Measurements from ENCODE around the gene PCDH9.

Gene PCDH9

DNA sequence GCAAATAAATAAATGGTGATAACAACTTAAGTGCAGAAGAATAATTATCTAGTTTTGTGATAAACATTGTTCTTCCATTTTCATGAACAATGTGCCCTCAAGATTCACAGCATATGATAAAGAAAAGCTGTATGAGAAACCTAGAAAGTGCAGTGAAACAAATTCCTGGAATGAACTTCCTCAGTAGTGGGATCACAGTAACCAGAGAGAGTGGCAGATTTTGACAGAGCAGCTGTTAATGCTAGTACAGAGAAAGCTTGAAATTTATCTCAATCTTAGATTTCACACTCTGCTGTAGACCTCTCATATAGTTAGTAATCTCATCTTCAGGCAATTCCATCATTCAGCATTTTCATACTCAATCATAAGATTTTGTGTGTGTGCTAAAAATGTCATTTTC, 664.9 kb downstream of the PCDH9 start:
- TF ChIP-seq, protein P1, sequence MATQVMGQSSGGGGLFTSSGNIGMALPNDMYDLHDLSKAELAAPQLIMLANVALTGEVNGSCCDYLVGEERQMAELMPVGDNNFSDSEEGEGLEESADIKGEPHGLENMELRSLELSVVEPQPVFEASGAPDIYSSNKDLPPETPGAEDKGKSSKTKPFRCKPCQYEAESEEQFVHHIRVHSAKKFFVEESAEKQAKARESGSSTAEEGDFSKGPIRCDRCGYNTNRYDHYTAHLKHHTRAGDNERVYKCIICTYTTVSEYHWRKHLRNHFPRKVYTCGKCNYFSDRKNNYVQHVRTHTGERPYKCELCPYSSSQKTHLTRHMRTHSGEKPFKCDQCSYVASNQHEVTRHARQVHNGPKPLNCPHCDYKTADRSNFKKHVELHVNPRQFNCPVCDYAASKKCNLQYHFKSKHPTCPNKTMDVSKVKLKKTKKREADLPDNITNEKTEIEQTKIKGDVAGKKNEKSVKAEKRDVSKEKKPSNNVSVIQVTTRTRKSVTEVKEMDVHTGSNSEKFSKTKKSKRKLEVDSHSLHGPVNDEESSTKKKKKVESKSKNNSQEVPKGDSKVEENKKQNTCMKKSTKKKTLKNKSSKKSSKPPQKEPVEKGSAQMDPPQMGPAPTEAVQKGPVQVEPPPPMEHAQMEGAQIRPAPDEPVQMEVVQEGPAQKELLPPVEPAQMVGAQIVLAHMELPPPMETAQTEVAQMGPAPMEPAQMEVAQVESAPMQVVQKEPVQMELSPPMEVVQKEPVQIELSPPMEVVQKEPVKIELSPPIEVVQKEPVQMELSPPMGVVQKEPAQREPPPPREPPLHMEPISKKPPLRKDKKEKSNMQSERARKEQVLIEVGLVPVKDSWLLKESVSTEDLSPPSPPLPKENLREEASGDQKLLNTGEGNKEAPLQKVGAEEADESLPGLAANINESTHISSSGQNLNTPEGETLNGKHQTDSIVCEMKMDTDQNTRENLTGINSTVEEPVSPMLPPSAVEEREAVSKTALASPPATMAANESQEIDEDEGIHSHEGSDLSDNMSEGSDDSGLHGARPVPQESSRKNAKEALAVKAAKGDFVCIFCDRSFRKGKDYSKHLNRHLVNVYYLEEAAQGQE (IDR thresholded peaks at IDR 0.05; ENCODE audit: insufficient read depth in 1 of 2, low read depth in 2 of 2, low read length in 2 of 2) = no peak
- TF ChIP-seq TAF1 (IDR thresholded peaks at IDR 0.05; ENCODE audit: borderline replicate concordance, insufficient read depth, low read length) (no peak), FOXP2 (optimal IDR thresholded peaks at IDR 0.05; ENCODE audit: borderline replicate concordance, extremely low read depth, extremely low read length, insufficient read depth) (no peak), POLR2AphosphoS5 (IDR thresholded peaks at IDR 0.05; ENCODE audit: low read depth, low read length) (no peak), SIN3A (IDR thresholded peaks at IDR 0.05; ENCODE audit: borderline replicate concordance, insufficient read depth, low read length) (no peak)

DNA sequence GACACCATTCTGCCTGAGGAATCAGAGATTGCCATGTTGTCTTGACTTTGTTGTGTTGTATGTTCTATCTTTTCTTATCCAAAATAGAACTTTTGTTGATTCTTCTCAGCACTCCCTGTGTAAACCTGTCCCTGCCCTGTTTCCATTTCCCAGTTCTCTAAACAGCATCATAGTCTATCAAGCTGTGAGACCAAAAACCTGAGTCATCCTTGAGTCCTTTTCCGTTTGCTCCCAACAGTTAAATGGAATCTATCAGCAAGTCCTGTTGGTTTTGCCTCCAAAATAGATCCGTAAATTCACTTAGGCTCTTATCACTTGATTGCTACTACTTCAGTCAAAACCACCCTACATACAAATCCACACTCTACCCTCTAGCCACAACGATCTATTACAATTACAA, 667.1 kb downstream of the PCDH9 start:
- TF ChIP-seq POLR2AphosphoS5 (IDR thresholded peaks at IDR 0.05; ENCODE audit: low read depth, low read length) = no peak
- no peak for TF ChIP-seq TAF1 (IDR thresholded peaks at IDR 0.05; ENCODE audit: borderline replicate concordance, insufficient read depth, low read length)
- TF ChIP-seq SIN3A (IDR thresholded peaks at IDR 0.05; ENCODE audit: borderline replicate concordance, insufficient read depth, low read length) = no peak
- TF ChIP-seq, protein P1 (IDR thresholded peaks at IDR 0.05; ENCODE audit: insufficient read depth in 1 of 2, low read depth in 2 of 2, low read length in 2 of 2) = no peak
- TF ChIP-seq FOXP2 (optimal IDR thresholded peaks at IDR 0.05; ENCODE audit: borderline replicate concordance, extremely low read depth, extremely low read length, insufficient read depth) = no peak

DNA sequence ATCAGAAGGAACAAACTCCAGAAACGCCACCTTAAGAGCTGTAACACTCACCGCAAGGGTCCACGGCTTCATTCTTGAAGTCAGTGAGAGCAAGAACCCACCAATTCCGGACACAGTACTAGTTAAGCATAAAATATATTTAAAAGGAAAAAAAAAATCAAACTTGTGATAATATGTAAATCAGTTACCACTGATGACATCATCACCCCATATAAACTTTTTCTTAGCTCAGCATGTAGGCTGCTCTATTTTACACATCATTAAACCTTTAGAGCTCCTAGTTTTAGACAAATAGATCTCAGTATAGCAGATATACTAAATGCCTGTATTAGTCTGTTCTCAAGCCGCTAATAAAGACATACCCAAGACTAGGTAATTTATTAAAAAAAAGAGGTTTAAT, 668.1 kb downstream of the PCDH9 start:
- no peak for TF ChIP-seq TAF1 (IDR thresholded peaks at IDR 0.05; ENCODE audit: borderline replicate concordance, insufficient read depth, low read length)
- TF ChIP-seq, protein P1 (IDR thresholded peaks at IDR 0.05; ENCODE audit: insufficient read depth in 1 of 2, low read depth in 2 of 2, low read length in 2 of 2) = no peak
- no peak for TF ChIP-seq SIN3A (IDR thresholded peaks at IDR 0.05; ENCODE audit: borderline replicate concordance, insufficient read depth, low read length)
- no peak for TF ChIP-seq FOXP2 (optimal IDR thresholded peaks at IDR 0.05; ENCODE audit: borderline replicate concordance, extremely low read depth, extremely low read length, insufficient read depth)
- TF ChIP-seq POLR2AphosphoS5 (IDR thresholded peaks at IDR 0.05; ENCODE audit: low read depth, low read length) = no peak

DNA sequence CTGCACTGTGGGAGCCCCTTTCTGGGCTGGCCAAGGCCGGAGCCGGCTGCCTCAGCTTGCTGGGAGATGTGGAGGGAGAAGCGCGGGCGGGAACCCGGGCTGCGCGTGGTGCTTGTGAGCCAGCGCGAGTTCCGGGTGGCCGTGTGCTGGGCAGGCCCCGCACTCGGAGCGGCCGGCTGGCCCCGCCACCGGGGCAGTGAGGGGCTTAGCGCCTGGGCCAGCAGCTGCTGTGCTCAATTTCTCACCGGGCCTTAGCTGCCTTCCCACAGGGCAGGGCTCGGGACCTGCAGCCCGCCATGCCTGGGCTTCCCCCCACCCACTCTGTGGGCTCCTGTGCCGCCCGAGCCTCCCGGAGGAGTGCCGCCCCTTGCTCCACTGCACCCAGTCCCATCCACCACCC, 669.1 kb downstream of the PCDH9 start:
- TF ChIP-seq SIN3A (IDR thresholded peaks at IDR 0.05; ENCODE audit: borderline replicate concordance, insufficient read depth, low read length) (no peak), POLR2AphosphoS5 (IDR thresholded peaks at IDR 0.05; ENCODE audit: low read depth, low read length) (no peak), TAF1 (IDR thresholded peaks at IDR 0.05; ENCODE audit: borderline replicate concordance, insufficient read depth, low read length) (no peak), FOXP2 (optimal IDR thresholded peaks at IDR 0.05; ENCODE audit: borderline replicate concordance, extremely low read depth, extremely low read length, insufficient read depth) (no peak)
- TF ChIP-seq, protein P1 (IDR thresholded peaks at IDR 0.05; ENCODE audit: insufficient read depth in 1 of 2, low read depth in 2 of 2, low read length in 2 of 2) = no peak

DNA sequence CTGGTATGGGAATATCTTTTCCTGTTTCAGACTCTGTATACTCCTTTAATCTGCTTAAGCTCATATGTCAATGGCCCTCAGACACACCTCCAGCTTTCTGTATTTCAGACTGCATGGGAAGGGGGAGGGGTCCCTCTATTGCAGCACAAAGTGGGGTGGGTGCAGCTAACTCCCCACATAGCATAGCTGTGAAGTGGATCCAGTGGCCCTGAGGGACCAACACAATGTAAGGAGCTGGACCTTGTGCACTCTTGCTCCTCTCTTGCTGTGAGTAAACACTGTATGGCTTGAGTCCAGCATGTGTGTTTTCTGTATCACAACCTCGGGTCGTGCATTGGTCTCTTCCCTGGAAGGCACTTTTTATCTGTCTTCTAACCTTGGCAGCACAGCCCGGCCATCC, 669.9 kb downstream of the PCDH9 start:
- TF ChIP-seq TAF1 (IDR thresholded peaks at IDR 0.05; ENCODE audit: borderline replicate concordance, insufficient read depth, low read length) (no peak), FOXP2 (optimal IDR thresholded peaks at IDR 0.05; ENCODE audit: borderline replicate concordance, extremely low read depth, extremely low read length, insufficient read depth) (no peak), POLR2AphosphoS5 (IDR thresholded peaks at IDR 0.05; ENCODE audit: low read depth, low read length) (no peak), SIN3A (IDR thresholded peaks at IDR 0.05; ENCODE audit: borderline replicate concordance, insufficient read depth, low read length) (no peak)
- TF ChIP-seq, protein P1 (IDR thresholded peaks at IDR 0.05; ENCODE audit: insufficient read depth in 1 of 2, low read depth in 2 of 2, low read length in 2 of 2) = no peak
